ENCODE data around the gene LRP1B. TPM values are rescaled to one million over a fixed set of nuclear protein-coding genes. Genes with fewer than 3 reads are reported as not detected.
A peak's percentile ranks its signal among the peaks of the same experiment; 100 is the strongest.

Gene LRP1B
- total and polyA plus RNA-seq, 2 donors (not counting 1 experiment from before 2014, with no cell fraction given) = under 0.01 to 0.01 TPM

GRCh38 chr2:141207036-141207385, 923.8 kb downstream of the LRP1B start:
- Histone ChIP-seq H4K20me1 (ENCODE audit: control insufficient read depth, extremely low read depth, insufficient read depth, low read length) (no peaks in the 10 kb centered on the region), H3K4me1 (ENCODE audit: control insufficient read depth, extremely low read depth, insufficient read depth, low read length) (no peaks in the 10 kb centered on the region), H2AFZ (ENCODE audit: low read length) (no peak overlapping the region), H3K79me2 (ENCODE audit: control insufficient read depth, insufficient read depth, low read length) (no peaks in the 10 kb centered on the region), H3K9me3 (ENCODE audit: control insufficient read depth, insufficient read depth, low read depth, low read length) (no peaks in the 10 kb centered on the region), H3K4me3 (replicated peaks in 1 of 4; ENCODE audit: control extremely low read depth in 1 of 4, insufficient read depth in 1 of 4, low read depth in 3 of 4, low read length in 4 of 4) (no peak overlapping the region), H3K27ac (ENCODE audit: insufficient read depth, low read length) (no peak overlapping the region), H3K27me3 (ENCODE audit: control insufficient read depth, insufficient read depth, low read length) (no peaks in the 10 kb centered on the region), H3K4me2 (ENCODE audit: extremely low read depth, insufficient read depth, low read length) (no peak overlapping the region), H3K9ac (ENCODE audit: insufficient read depth, low read length) (no peak overlapping the region), H3K36me3 (ENCODE audit: control insufficient read depth, insufficient read depth, low read length) (no peaks in the 10 kb centered on the region)
- DNase-seq (ENCODE audit: low read depth in 2 of 2) = no peak
- TF ChIP-seq EZH2 (IDR thresholded peaks at IDR 0.05; ENCODE audit: low read length, missing control alignments) (no peak), CTCF (conservative IDR thresholded peaks at IDR 0.05 in 1 of 2, IDR thresholded peaks at IDR 0.05 in 1 of 2; ENCODE audit: low read depth in 1 of 2, low read length in 2 of 2) (no peak)

GRCh38 chr2:141201016-141201565, 929.7 kb downstream of the LRP1B start:
- H3K4me1 ChIP-seq (ENCODE audit: control insufficient read depth, extremely low read depth, insufficient read depth, low read length) = no peaks in the 10 kb centered on the region
- H3K4me2 ChIP-seq (ENCODE audit: extremely low read depth, insufficient read depth, low read length) = no peak overlapping the region
- H3K4me3 ChIP-seq (replicated peaks in 1 of 4; ENCODE audit: control extremely low read depth in 1 of 4, insufficient read depth in 1 of 4, low read depth in 3 of 4, low read length in 4 of 4) = no peak overlapping the region
- no peak overlapping the region for H3K27ac ChIP-seq (ENCODE audit: insufficient read depth, low read length)
- no peaks in the 10 kb centered on the region for H3K27me3 ChIP-seq (ENCODE audit: control insufficient read depth, insufficient read depth, low read length)
- no peaks in the 10 kb centered on the region for H3K36me3 ChIP-seq (ENCODE audit: control insufficient read depth, insufficient read depth, low read length)
- H3K9ac ChIP-seq (ENCODE audit: insufficient read depth, low read length) = no peak overlapping the region
- no peak overlapping the region for H2AFZ ChIP-seq (ENCODE audit: low read length)
- peak in 1 of 2 donors; percentile 67 for DNase-seq (ENCODE audit: low read depth in 2 of 2)
- TF ChIP-seq CTCF (conservative IDR thresholded peaks at IDR 0.05 in 1 of 2, IDR thresholded peaks at IDR 0.05 in 1 of 2; ENCODE audit: low read depth in 1 of 2, low read length in 2 of 2) (no peak), EZH2 (IDR thresholded peaks at IDR 0.05; ENCODE audit: low read length, missing control alignments) (no peak)
- H3K79me2 ChIP-seq (ENCODE audit: control insufficient read depth, insufficient read depth, low read length) = no peaks in the 10 kb centered on the region
- no peaks in the 10 kb centered on the region for H4K20me1 ChIP-seq (ENCODE audit: control insufficient read depth, extremely low read depth, insufficient read depth, low read length)
- H3K9me3 ChIP-seq (ENCODE audit: control insufficient read depth, insufficient read depth, low read depth, low read length) = no peaks in the 10 kb centered on the region

- H3K4me2 ChIP-seq (ENCODE audit: extremely low read depth, insufficient read depth, low read length) = no peak overlapping the region
- TF ChIP-seq EZH2 (IDR thresholded peaks at IDR 0.05; ENCODE audit: low read length, missing control alignments) (no peak), CTCF (conservative IDR thresholded peaks at IDR 0.05 in 1 of 2, IDR thresholded peaks at IDR 0.05 in 1 of 2; ENCODE audit: low read depth in 1 of 2, low read length in 2 of 2) (no peak)
- peak in 1 of 2 donors; percentile 79 for DNase-seq (ENCODE audit: low read depth in 2 of 2)
- H3K9me3 ChIP-seq (ENCODE audit: control insufficient read depth, insufficient read depth, low read depth, low read length) = no peaks in the 10 kb centered on the region
- H4K20me1 ChIP-seq (ENCODE audit: control insufficient read depth, extremely low read depth, insufficient read depth, low read length) = no peaks in the 10 kb centered on the region
- no peak overlapping the region for H3K27ac ChIP-seq (ENCODE audit: insufficient read depth, low read length)
- H3K4me1 ChIP-seq (ENCODE audit: control insufficient read depth, extremely low read depth, insufficient read depth, low read length) = no peaks in the 10 kb centered on the region
- H3K9ac ChIP-seq (ENCODE audit: insufficient read depth, low read length) = no peak overlapping the region
- no peaks in the 10 kb centered on the region for H3K79me2 ChIP-seq (ENCODE audit: control insufficient read depth, insufficient read depth, low read length)
- H2AFZ ChIP-seq (ENCODE audit: low read length) = no peak overlapping the region
- H3K36me3 ChIP-seq (ENCODE audit: control insufficient read depth, insufficient read depth, low read length) = no peaks in the 10 kb centered on the region
- H3K27me3 ChIP-seq (ENCODE audit: control insufficient read depth, insufficient read depth, low read length) = no peaks in the 10 kb centered on the region
- H3K4me3 ChIP-seq (replicated peaks in 1 of 4; ENCODE audit: control extremely low read depth in 1 of 4, insufficient read depth in 1 of 4, low read depth in 3 of 4, low read length in 4 of 4) = no peak overlapping the region
Measured at GRCh38 chr2:141200191-141200590, 930.6 kb downstream of the LRP1B start.

Measured in fibroblast of lung (primary cell).